Hepatocyte (in vitro differentiated cells): ENCODE results near the gene NTRK3. TPM values are rescaled to one million over a fixed set of nuclear protein-coding genes. Genes with fewer than 3 reads are reported as not detected.

ENCODE experiments used
- DNase-seq: peaks from one replicate; pipeline ENCODE4 v3.0.0-alpha.2; 2016; ENCODE audit warnings: low spot score
- H2AFZ ChIP-seq: fragments of 200-600 bp; sonication (generic); 2 replicates; pipeline ENCODE4 v1.6.0; 2016; ENCODE audit warnings: antibody characterized with exemption, mild to moderate bottlenecking
- H3K27ac ChIP-seq: fragments of 200-600 bp; sonication (generic); 2 replicates; pipeline ENCODE4 v1.5.1; 2016; ENCODE audit warnings: mild to moderate bottlenecking
- H3K27me3 ChIP-seq: fragments of 200-600 bp; sonication (generic); 2 replicates; pipeline ENCODE4 v1.6.1; 2016
- H3K36me3 ChIP-seq: fragments of 200-600 bp; sonication (generic); replicated peaks from 2 replicates; pipeline ENCODE4 v1.5.1; 2016; ENCODE audit warnings: low read depth; ENCODE audit not compliant: insufficient read depth
- H3K4me1 ChIP-seq: fragments of 200-600 bp; sonication (generic); 2 replicates; pipeline ENCODE4 v1.5.1; 2016; ENCODE audit warnings: mild to moderate bottlenecking, moderate library complexity; ENCODE audit not compliant: insufficient read depth
- H3K4me2 ChIP-seq: fragments of 200-600 bp; sonication (generic); 2 replicates; pipeline ENCODE4 v1.6.0; 2016
- H3K4me3 ChIP-seq: fragments of 200-600 bp; sonication (generic); 2 replicates; pipeline ENCODE4 v1.5.1; 2016; ENCODE audit warnings: mild to moderate bottlenecking
- H3K79me2 ChIP-seq: fragments of 200-600 bp; sonication (generic); 2 replicates; pipeline ENCODE4 v1.6.0; 2017; ENCODE audit warnings: mild to moderate bottlenecking
- H3K9me2 ChIP-seq: fragments of 200-600 bp; sonication (generic); replicated peaks from 2 replicates; pipeline ENCODE4 v1.6.0; 2017; ENCODE audit warnings: mild to moderate bottlenecking; ENCODE audit not compliant: insufficient read depth
- H3K9me3 ChIP-seq: fragments of 200-600 bp; sonication (generic); 2 replicates; pipeline ENCODE4 v1.5.1; 2016; ENCODE audit warnings: low read depth, mild to moderate bottlenecking
- H4K20me1 ChIP-seq: fragments of 200-600 bp; sonication (generic); 2 replicates; pipeline ENCODE4 v1.6.0; 2016; ENCODE audit warnings: mild to moderate bottlenecking; ENCODE audit not compliant: insufficient read depth, poor library complexity, severe bottlenecking
- EZH2 ChIP-seq: fragments of 200-600 bp; sonication (generic); IDR thresholded peaks from 2 replicates; pipeline ENCODE4 v1.6.1; 2016; ENCODE audit warnings: antibody characterized with exemption, mild to moderate bottlenecking, borderline replicate concordance
- EZH2phosphoT487 ChIP-seq: fragments of 200-600 bp; sonication (generic); IDR thresholded peaks from one replicate; pipeline ENCODE4 v1.6.1; 2018; ENCODE audit warnings: antibody characterized with exemption, mild to moderate bottlenecking, low read depth, moderate library complexity; ENCODE audit not compliant: unreplicated experiment, severe bottlenecking
- WGBS: methylation state at CpG from one replicate; pipeline ENCODE4 v1.1.6; 2016; ENCODE audit warnings: low lambda C conversion rate; ENCODE audit errors: missing lambda C conversion rate; 5-methylcytosine and 5-hydroxymethylcytosine counted together
- polyA plus RNA-seq: library from polyadenylated mRNA; unstranded; fragments of >200 nt; fragmentation: Nextera tagmentation; extraction: Ambion mirVana; gene quantifications from 2 replicates; pipeline ENCODE4 v1.2.1, GENCODE V29; 2016
- total RNA-seq: library from RNA; depleted of rRNA; stranded (reverse); fragments of >200 nt; gene quantifications from 2 replicates; pipeline ENCODE4 v1.2.3, GENCODE V29; 2014
- TF ChIP-seq, protein P1 (sequence below): fragments of 200-600 bp; sonication (generic); IDR thresholded peaks from 2 replicates; pipeline ENCODE4 v1.5.1; 2016; ENCODE audit warnings: antibody characterized with exemption, mild to moderate bottlenecking; ENCODE audit not compliant: poor library complexity

NTRK3 gene
- total and polyA plus RNA-seq, 2 experiments from 2014 or later = 4.9 to 5.6 TPM

DNA sequence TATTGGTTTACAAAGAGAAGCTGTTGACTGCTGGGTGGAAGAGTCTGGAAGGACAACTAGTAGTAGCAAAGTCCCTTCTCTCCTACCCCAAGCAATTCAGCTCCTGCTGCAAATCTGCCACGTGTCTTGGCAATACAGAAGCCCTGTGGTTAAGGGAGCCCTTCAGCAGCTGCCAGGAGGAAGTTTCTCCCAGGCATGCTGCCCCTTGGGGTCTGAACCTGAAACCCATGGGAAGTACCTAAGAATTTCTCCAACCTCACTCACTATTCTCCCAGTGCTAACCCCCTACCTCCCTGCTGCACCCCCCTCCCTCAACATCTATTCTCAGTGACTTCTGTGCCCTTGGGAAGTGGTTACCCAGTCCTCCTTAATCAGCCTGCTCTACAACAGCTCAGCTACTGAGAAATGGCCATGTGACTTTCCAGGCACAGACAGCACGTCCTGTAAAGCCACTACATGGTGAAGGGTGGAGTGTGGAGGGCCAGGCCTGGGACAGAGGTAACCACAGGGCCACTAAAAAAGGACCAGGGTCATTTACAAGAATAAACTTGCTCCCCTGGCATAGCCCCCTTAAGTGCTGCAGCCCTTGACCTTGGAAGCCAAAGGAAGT lies 316.6 kb downstream of the NTRK3 start:
- no peaks in the 10 kb centered on the region for H3K79me2 ChIP-seq
- no peak overlapping the region for H2AFZ ChIP-seq
- 74% methylated on average over 2 of the region's 2 CpGs for WGBS
- H3K36me3 ChIP-seq = no peaks in the 10 kb centered on the region
- no peak overlapping the region for H3K4me2 ChIP-seq
- no peaks in the 10 kb centered on the region for H3K27me3 ChIP-seq
- TF ChIP-seq EZH2phosphoT487 = no peak
- TF ChIP-seq, protein P1, sequence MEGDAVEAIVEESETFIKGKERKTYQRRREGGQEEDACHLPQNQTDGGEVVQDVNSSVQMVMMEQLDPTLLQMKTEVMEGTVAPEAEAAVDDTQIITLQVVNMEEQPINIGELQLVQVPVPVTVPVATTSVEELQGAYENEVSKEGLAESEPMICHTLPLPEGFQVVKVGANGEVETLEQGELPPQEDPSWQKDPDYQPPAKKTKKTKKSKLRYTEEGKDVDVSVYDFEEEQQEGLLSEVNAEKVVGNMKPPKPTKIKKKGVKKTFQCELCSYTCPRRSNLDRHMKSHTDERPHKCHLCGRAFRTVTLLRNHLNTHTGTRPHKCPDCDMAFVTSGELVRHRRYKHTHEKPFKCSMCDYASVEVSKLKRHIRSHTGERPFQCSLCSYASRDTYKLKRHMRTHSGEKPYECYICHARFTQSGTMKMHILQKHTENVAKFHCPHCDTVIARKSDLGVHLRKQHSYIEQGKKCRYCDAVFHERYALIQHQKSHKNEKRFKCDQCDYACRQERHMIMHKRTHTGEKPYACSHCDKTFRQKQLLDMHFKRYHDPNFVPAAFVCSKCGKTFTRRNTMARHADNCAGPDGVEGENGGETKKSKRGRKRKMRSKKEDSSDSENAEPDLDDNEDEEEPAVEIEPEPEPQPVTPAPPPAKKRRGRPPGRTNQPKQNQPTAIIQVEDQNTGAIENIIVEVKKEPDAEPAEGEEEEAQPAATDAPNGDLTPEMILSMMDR = no peak
- no peak for TF ChIP-seq EZH2
- H3K4me1 ChIP-seq = no peaks in the 10 kb centered on the region
- H3K4me3 ChIP-seq = no peak overlapping the region
- DNase-seq = no peak
- H3K9me2 ChIP-seq = no peaks in the 10 kb centered on the region
- no peak overlapping the region for H3K27ac ChIP-seq
- no peaks in the 10 kb centered on the region for H3K9me3 ChIP-seq
- H4K20me1 ChIP-seq = no peaks in the 10 kb centered on the region

DNA sequence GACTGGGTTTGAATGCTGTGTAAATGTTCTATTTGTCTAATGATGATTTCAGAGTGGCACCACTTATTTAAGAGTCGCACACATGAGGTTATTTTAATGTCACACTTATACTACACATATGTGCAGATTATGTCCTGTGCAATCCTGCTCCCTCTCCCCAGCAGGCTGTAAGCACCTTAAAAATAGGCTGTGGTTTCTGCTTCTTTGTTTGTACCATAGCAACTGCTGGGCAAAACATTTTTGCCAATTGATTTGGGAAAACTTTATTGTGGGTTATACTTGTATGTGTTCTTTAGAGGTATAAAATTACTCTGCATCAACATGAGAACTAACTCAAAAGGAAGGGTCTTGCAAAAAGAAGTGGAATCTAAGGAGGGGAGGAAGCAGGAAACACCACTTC lies 318.5 kb downstream of the NTRK3 start:
- H3K27me3 ChIP-seq = no peaks in the 10 kb centered on the region
- H3K9me3 ChIP-seq = no peaks in the 10 kb centered on the region
- H3K27ac ChIP-seq = no peak overlapping the region

DNA sequence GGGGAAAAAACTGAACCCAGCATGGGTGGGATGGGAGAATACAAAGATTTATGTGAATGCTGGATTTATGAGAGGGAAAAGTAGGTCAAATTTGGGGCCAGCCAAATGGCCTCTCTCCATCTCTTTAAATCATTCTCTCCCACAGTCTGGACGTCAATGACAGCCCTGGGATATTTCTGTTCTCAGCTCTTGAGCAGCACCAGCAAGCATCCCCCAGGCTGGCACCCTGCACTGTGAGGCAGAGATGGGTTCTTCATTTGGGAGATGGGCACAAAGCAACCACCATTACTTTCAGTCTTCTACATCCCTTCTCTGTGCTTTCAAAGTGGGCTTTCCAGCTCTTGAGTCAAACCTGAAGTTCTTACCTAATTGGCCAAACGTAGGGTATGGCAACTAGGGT lies 321.0 kb downstream of the NTRK3 start:
- DNase-seq = no peak
- 79% methylated on average over 2 of the region's 2 CpGs for WGBS

More for the DNA sequence above, 318.5 kb downstream of the NTRK3 start:
- no peak for DNase-seq
- Histone ChIP-seq H3K36me3 (no peaks in the 10 kb centered on the region), H3K4me2 (no peak overlapping the region), H3K9me2 (no peaks in the 10 kb centered on the region), H2AFZ (no peak overlapping the region), H3K79me2 (no peaks in the 10 kb centered on the region), H3K4me3 (no peak overlapping the region), H4K20me1 (no peaks in the 10 kb centered on the region), H3K4me1 (no peaks in the 10 kb centered on the region)
- WGBS = 73% methylated on average over 1 of the region's 1 CpG
- TF ChIP-seq, protein P1 = no peak
- TF ChIP-seq EZH2phosphoT487 (no peak), EZH2 (no peak)

More for the DNA sequence above, 321.0 kb downstream of the NTRK3 start:
- Histone ChIP-seq H3K4me3 (no peak overlapping the region), H3K9me2 (no peaks in the 10 kb centered on the region), H3K36me3 (no peaks in the 10 kb centered on the region), H3K4me2 (no peak overlapping the region), H2AFZ (no peak overlapping the region), H3K27ac (no peak overlapping the region), H3K9me3 (no peaks in the 10 kb centered on the region), H4K20me1 (no peaks in the 10 kb centered on the region), H3K27me3 (no peaks in the 10 kb centered on the region), H3K4me1 (no peaks in the 10 kb centered on the region), H3K79me2 (no peaks in the 10 kb centered on the region)
- TF ChIP-seq EZH2 = no peak
- TF ChIP-seq, protein P1 = no peak
- no peak for TF ChIP-seq EZH2phosphoT487
